Measurements from ENCODE around the gene TNFRSF9. TPM values are rescaled to one million over a fixed set of nuclear protein-coding genes. Genes with fewer than 3 reads are reported as not detected.

Gene TNFRSF9
- total and polyA plus RNA-seq, 2 of the 8 experiments (the other 6 are each of a cell fraction or from before 2014, with no cell fraction given) = not detected

GRCh38 chr1:7942214-7942921 lies 1.7 kb upstream of the TNFRSF9 start (continued):
- TF ChIP-seq BACH1 (IDR thresholded peaks at IDR 0.05; ENCODE audit: low read length) = no peak
- no peak for TF ChIP-seq BRCA1 (IDR thresholded peaks at IDR 0.05; ENCODE audit: low read depth, low read length)
- no peak for TF ChIP-seq SIN3A (conservative IDR thresholded peaks at IDR 0.05 in 1 of 2, IDR thresholded peaks at IDR 0.05 in 1 of 2; ENCODE audit: low read depth in 1 of 2, low read length in 2 of 2)
- TF ChIP-seq CEBPB (IDR thresholded peaks at IDR 0.05; ENCODE audit: low read depth, low read length) = no peak
- TF ChIP-seq GABPA (IDR thresholded peaks at IDR 0.05; ENCODE audit: borderline replicate concordance, insufficient read depth, low read length) = peak; percentile 64; the same call in 1 of the 2 replicates

Data from H1 (cell line).